Measurements from ENCODE around the gene HOXA5. TPM values are rescaled to one million over a fixed set of nuclear protein-coding genes. Genes with fewer than 3 reads are reported as not detected.

The HOXA5 gene
- 0.68 and 0.70 TPM in 2 replicates for total RNA-seq

GRCh38 chr7:27143023-27143949, at the start of gene HOXA5:
Gene HOXA5, minus strand, starts transcription at chr7:27143681. Its CDS starts 74 bp downstream, at chr7:27143607.

GRCh38 chr7:27185013-27185853, 41.8 kb upstream of the HOXA5 start, which contains the start of gene HOXA11:
Gene HOXA11, minus strand, starts transcription at chr7:27185232. Its CDS starts 88 bp downstream, at chr7:27185144.

DNA sequence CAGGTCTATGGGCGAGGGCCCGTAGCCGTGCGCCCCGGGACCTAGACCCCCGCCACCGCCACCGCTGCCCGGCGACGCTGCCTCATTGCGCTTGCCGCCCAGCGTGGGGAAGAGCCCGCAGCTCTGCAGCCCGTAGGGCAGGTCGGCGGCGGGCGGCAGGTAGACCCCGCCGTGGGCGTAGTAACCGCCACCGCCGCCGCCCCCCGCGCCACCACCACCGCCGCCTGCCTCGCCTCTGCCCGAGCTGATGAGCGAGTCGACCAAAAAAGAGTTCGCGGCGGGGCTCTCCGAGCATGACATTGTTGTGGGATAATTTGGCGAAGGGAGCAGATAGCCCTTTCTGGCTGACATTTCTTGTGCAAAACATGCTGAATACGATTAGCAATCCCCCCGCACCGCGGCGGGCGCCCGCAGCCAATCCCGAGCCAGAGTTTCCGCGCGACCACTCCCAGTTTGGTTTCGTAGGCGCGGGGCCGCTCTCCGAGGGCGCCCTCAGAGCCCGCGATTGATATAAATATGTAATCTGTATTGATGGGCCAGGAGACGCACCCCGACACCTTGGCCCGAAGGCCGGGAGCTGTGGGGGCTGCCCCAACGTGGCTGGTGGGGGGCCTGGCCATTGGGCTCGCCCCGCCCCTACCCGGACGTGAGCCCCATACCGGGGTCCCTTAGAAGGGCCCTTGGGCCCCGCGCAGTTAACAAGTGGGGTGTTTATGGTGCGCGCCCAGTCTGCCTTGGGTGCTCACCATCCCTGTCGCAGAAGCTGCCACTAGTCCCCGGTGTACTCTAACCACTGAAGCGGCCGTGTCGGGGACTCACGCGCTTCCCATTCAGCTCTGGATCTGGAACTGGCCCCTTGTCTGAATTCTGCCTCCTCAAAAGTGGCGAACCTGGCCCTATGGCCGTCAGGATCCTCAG, 30.7 kb upstream of the HOXA5 start, which contains the start of gene HOXA10:
HOXA10 (minus strand) TSS at position 365 of the 918 bp plus-strand sequence; CDS start at position 351, 14 bp downstream.

GRCh38 chr7:27165089-27165995, 21.9 kb upstream of the HOXA5 start, which contains the start of gene HOXA9:
Gene HOXA9, minus strand, starts transcription at chr7:27165537. Its CDS starts 80 bp downstream, at chr7:27165457.

DNA sequence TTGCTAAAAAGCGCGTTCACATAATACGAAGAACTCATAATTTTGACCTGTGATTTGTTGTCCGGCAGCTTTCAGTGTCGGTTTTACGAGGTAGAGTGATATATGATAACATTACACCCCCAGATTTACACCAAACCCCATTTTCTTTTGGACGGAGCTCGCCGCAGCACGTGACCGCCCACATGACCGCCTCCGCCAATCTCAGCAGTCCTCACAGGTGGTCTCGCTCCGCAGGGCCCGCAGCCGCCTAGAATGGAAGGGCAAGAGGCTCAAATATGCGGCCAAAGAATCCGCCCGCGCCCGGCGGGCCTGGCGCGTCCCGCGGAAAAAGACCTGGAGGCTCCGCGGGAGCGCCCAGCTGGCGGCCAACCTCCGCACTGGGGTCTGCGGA, 13.0 kb upstream of the HOXA5 start, which contains the start of gene HOXA7:
HOXA7 (minus strand) TSS at position 168 of the 391 bp plus-strand sequence; CDS start at position 38, 130 bp downstream.

GRCh38 chr7:27151931-27152815, 8.7 kb upstream of the HOXA5 start, which contains the start of gene HOXA3:
Gene HOXA3, minus strand, starts transcription at chr7:27152583. Its CDS starts 41,943 bp downstream, at chr7:27110640.

GRCh38 chr7:27147199-27148030, 3.9 kb upstream of the HOXA5 start, which contains the start of gene HOXA6:
Gene HOXA6, minus strand, starts transcription at chr7:27147774. Its CDS starts 25 bp downstream, at chr7:27147749.

GRCh38 chr7:27130540-27131389, 12.7 kb downstream of the HOXA5 start, which contains the start of gene HOXA4:
Gene HOXA4, minus strand, starts transcription at chr7:27130757. Its CDS starts 24 bp downstream, at chr7:27130733.

GRCh38 chr7:27102581-27103442, 40.7 kb downstream of the HOXA5 start, which contains the start of gene HOXA2:
Gene HOXA2, minus strand, starts transcription at chr7:27102683. Its CDS starts 183 bp downstream, at chr7:27102500.

DNA sequence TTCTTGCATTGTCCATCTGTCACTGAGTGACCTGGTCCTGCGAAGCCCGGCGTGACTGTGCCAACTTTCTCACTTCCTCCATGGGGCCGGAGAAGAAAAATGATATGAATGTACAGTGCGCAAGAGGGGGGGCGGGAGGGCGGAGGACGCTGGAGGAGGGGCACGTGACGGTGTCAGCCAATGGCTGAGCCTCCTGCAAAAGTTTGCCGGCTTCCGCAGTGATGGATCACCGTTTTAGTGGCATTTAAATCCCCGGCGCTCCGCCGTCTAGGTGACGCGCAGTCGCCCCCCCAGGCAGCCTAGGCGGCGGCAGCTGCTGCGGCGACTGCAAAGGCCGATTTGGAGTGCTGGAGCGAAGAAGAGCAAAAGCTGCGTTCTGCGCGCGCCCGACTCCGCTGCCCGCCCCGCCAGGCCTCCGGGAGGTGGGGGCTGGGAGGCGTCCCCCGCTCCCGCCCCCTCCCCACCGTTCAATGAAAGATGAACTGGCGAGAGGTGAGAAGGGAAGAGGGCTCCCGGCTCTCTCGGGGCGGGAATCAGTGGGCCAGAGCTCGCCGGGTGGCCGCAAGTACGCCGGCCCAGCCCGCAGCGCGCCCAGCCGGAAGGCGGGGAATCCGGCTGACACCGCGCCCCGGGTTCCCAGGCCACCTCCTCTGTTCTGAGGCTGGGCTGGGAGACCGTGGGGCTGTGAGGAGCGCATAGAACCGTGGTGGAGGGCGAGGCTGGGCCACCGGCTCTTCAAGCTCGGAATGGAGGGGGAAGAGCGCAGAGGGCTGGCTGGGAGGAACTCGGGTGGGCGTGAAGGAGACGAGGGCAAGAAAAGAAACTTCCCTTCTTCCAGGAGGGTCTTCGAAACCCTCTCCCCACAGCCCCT, 47.3 kb downstream of the HOXA5 start, which contains the start of gene HOXA1:
HOXA1 (minus strand) TSS at position 104 of the 871 bp plus-strand sequence; CDS start at position 16, 88 bp downstream.

Other genes with a start within 250 kb of the HOXA5 start
- 9.6 and 12.1 TPM in 2 replicates for gene HOXA1, start 47.7 kb downstream of the HOXA5 start, total RNA-seq
- 0.61 and 1.8 TPM in 2 replicates for gene HOXA2, start 41.0 kb downstream of the HOXA5 start, total RNA-seq
- gene HOXA4, start 12.9 kb downstream of the HOXA5 start, total RNA-seq = 1.6 TPM in 2 replicates
- gene HOXA6, start 4.1 kb upstream of the HOXA5 start, total RNA-seq = 1.4 TPM in 1 of 2 replicates, not detected in the other
- 2.1 and 4.0 TPM in 2 replicates for gene HOXA3, start 8.9 kb upstream of the HOXA5 start, total RNA-seq
- gene HOXA7, start 13.0 kb upstream of the HOXA5 start, total RNA-seq = 2.4 and 3.6 TPM in 2 replicates
- gene HOXA9, start 21.9 kb upstream of the HOXA5 start, total RNA-seq = 6.8 and 7.0 TPM in 2 replicates
- 1.1 and 4.5 TPM in 2 replicates for gene HOXA10, start 30.6 kb upstream of the HOXA5 start, total RNA-seq
- 0.34 and 1.3 TPM in 2 replicates for gene HOXA11, start 41.6 kb upstream of the HOXA5 start, total RNA-seq
- not detected in 2 replicates for gene HOXA13, start 56.4 kb upstream of the HOXA5 start, total RNA-seq
- not detected in 2 replicates for gene EVX1, start 99.1 kb upstream of the HOXA5 start, total RNA-seq